C4-2B (cell line): ENCODE data around the gene COL9A1.

Experiments
- H3K27ac ChIP-seq: fragments of 450-650 bp; 2 replicates; pipeline ENCODE4 v1.5.1; 2017
- CTCF ChIP-seq: fragments of 450-650 bp; conservative IDR thresholded peaks from 2 replicates; pipeline ENCODE4 v1.5.1; 2017; ENCODE audit warnings: mild to moderate bottlenecking
- ZFX ChIP-seq: fragments of 450-650 bp; IDR thresholded peaks from 2 replicates; pipeline ENCODE4 v1.6.1; 2017

COL9A1 gene

DNA sequence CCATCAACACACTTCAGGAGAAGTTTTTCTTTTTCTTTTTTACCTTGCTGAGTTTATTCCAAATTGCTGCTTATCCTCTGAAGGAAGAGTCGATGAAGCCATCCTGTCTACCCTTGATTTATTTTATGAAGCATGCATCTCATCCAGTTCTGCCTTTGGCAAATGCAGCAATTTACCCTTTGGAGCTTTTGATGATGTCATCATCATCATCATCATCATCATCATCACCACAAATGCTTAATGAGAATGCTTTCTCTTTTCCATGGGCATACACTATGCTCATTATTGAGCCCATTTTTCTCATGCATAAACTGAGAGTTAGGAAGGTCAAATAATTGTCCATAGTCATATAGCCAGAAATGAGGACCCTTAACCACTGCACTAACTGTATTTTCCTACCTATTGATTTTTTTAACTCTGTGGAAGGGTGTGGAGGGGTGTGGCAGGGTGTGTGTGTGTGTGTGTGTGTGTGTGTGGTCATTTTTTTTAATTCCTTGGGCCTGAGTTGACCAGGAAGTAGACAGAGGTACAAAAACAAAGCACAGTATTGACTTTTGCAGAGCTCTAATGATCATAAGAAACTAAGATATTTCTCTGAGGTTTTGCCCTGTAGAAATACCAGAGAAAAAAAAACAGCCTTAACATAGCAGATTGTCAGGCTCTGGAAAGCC, 82.8 kb downstream of the COL9A1 start:
- H3K27ac ChIP-seq: no peak overlapping the region
- TF ChIP-seq ZFX (no peak), CTCF (no peak)

- H3K27ac ChIP-seq: no peak overlapping the region
- TF ChIP-seq ZFX (no peak), CTCF (no peak)
Observed at GRCh38 chr6:70216767-70217166, 86.1 kb downstream of the COL9A1 start.

DNA sequence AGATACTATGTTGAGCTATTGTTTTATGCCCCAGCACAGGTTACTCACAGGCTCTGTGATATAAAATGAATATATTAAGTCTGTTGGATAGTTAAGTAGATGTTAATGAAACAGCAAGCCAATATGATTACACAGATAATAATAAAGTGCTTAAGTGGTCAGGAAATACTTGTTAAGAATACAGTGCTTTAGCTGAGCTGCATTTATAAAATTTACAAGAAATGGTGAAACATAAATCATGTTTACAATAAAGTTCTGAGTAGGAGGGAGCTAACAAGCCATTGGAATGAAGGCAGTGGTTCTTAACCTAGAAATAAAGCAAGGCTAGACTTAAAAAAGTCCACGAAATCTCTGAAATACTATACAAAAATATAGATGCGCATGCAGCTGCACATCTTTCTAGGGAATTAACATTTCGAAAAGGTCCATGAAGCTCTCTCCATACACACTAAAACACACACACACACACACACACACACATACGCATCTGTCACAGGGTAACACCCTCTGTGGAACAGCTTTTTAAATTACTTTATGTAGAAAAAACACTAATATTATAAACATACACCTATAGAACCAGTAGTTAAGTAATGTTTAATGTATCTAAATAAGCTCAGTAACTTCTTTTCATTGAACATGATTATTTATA, 87.3 kb downstream of the COL9A1 start:
- no peak overlapping the region for H3K27ac ChIP-seq

GRCh38 chr6:70210462-70210861, 92.4 kb downstream of the COL9A1 start:
- TF ChIP-seq ZFX: no peak
- peak; percentile 45 for TF ChIP-seq CTCF
- no peak overlapping the region for H3K27ac ChIP-seq

More for the DNA sequence above, 87.3 kb downstream of the COL9A1 start:
- TF ChIP-seq ZFX: no peak

DNA sequence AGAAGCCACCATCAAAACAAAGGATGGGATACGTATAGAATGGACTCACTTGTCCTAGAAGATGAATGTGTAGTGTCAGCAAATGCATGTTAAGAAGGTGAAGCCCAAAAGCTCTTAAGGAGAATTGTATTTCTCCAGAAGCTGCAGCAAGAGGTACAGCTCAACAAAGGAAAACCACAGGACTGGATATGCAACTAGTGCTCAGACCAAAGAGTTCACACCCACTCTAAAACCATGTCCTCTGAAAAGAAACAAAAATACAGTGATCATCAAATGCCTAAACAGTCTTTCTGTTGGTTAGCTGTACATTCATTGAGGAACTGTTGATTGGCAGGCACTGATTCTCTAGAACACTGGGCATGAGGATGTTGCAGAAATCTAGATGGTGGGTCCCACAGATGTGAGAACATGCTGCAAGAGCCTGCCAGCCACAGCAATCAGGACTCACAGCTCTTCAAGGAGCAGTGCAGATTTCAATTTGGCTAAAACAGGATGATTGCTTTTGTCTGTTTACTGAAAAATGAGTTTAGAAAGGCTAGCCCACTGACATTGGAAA, 94.6 kb downstream of the COL9A1 start:
- no peak overlapping the region for H3K27ac ChIP-seq
- no peak for TF ChIP-seq CTCF
- no peak for TF ChIP-seq ZFX

DNA sequence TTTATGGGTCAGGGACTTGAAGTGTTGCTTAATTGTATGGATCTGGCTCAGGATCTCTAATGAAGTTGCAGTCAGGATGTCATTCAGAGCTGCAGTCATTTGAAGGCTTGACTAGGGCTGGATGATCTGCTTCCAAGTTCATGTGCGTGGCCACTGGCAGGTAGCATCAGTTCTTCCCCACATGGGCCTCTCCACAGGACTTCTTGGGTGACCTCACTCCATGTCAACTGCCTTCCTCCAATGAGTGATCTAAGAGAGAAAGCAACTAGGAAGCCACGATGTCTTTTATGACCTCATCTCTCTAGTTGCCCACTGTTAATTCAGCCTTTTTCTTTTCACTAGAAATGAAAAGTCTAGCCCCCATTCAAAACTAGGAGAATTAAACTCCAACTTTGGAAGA, 104.1 kb downstream of the COL9A1 start:
- H3K27ac ChIP-seq: no peak overlapping the region
- TF ChIP-seq ZFX: no peak
- TF ChIP-seq CTCF: no peak

GRCh38 chr6:70196531-70196930, 106.4 kb downstream of the COL9A1 start:
- TF ChIP-seq ZFX: no peak
- TF ChIP-seq CTCF: no peak
- H3K27ac ChIP-seq: no peak overlapping the region

- no peak overlapping the region for H3K27ac ChIP-seq
- no peak for TF ChIP-seq ZFX
- TF ChIP-seq CTCF: no peak
Observed at GRCh38 chr6:70194421-70194820, 108.5 kb downstream of the COL9A1 start.
